UCSD-AML1 (cell line): ENCODE results near the gene ATP23.

Experiments used
- DNase-seq: peaks from one replicate; lab custom pipeline; 2025; ENCODE audit not compliant: unreplicated experiment; lab: John Stamatoyannopoulos, UW

The ATP23 gene

GRCh38 chr12:57908511-57908910 lies 32.9 kb upstream of the ATP23 start:
- no peak for DNase-seq

- DNase-seq = no peak
Observed at GRCh38 chr12:57909056-57909455, 32.3 kb upstream of the ATP23 start.

- DNase-seq = no peak
Observed at GRCh38 chr12:57909611-57910010, 31.8 kb upstream of the ATP23 start.

GRCh38 chr12:57918147-57918546 lies 23.2 kb upstream of the ATP23 start:
- DNase-seq = no peak

GRCh38 chr12:57927086-57927485 lies 14.3 kb upstream of the ATP23 start:
- DNase-seq = no peak

- no peak for DNase-seq
Observed at GRCh38 chr12:57929092-57929830, 12.1 kb upstream of the ATP23 start.

GRCh38 chr12:57934819-57935218 lies 6.5 kb upstream of the ATP23 start:
- DNase-seq = no peak

GRCh38 chr12:57935331-57935730 lies 6.0 kb upstream of the ATP23 start:
- no peak for DNase-seq

- peak; percentile 88 for DNase-seq
Observed at GRCh38 chr12:57935839-57936512, 5.4 kb upstream of the ATP23 start.

GRCh38 chr12:57936513-57936883 lies 4.9 kb upstream of the ATP23 start:
- DNase-seq = no peak

GRCh38 chr12:57939291-57939690 lies 2.1 kb upstream of the ATP23 start:
- DNase-seq = no peak

- DNase-seq = no peak
Observed at GRCh38 chr12:57940052-57940914, 1.1 kb upstream of the ATP23 start.

GRCh38 chr12:57940915-57941164 lies 527 bp upstream of the ATP23 start:
- no peak for DNase-seq

- no peak for DNase-seq
Observed at GRCh38 chr12:57943438-57944080, 2.2 kb downstream of the ATP23 start.

GRCh38 chr12:57944313-57945023 lies 3.1 kb downstream of the ATP23 start:
- no peak for DNase-seq

- no peak for DNase-seq
Observed at GRCh38 chr12:57952766-57953165, 11.4 kb downstream of the ATP23 start.

GRCh38 chr12:57954768-57955167 lies 13.4 kb downstream of the ATP23 start:
- no peak for DNase-seq

GRCh38 chr12:57958061-57958657 lies 16.8 kb downstream of the ATP23 start:
- no peak for DNase-seq

- DNase-seq = no peak
Observed at GRCh38 chr12:57964421-57964820, 23.1 kb downstream of the ATP23 start.

- no peak for DNase-seq
Observed at GRCh38 chr12:57965766-57966165, 24.4 kb downstream of the ATP23 start.

GRCh38 chr12:57966536-57966935 lies 25.2 kb downstream of the ATP23 start:
- no peak for DNase-seq
